HepG2 (cell line): ENCODE measurements around the gene TXNRD2. TPM values are rescaled to one million over a fixed set of nuclear protein-coding genes. Genes with fewer than 3 reads are reported as not detected.
A peak's percentile ranks its signal among the peaks of the same experiment; 100 is the strongest.

ENCODE experiments used
- AFF4 ChIP-seq: sonication (generic); formaldehyde crosslinking; IDR thresholded peaks from 2 replicates; pipeline ENCODE4 v1.4.0; 2020; ENCODE audit warnings: missing genetic modification reagents
- CEBPG ChIP-seq: IDR thresholded peaks from 2 replicates; pipeline ENCODE4 v1.6.1; 2016
- DDIT3 ChIP-seq: sonication (generic); formaldehyde crosslinking; IDR thresholded peaks from 2 replicates; pipeline ENCODE4 v1.4.0; 2020; ENCODE audit warnings: mild to moderate bottlenecking, missing genetic modification reagents
- ELF1 ChIP-seq: sonication (generic); formaldehyde crosslinking; IDR thresholded peaks from 2 replicates; pipeline ENCODE4 v1.4.0; 2020; ENCODE audit warnings: missing genetic modification reagents
- GABPA ChIP-seq, 2 experiments: IDR thresholded peaks; 2 replicates each; pipeline ENCODE4 v1.6.1; 2011 to 2016; ENCODE audit warnings: low read depth in 2 of 2, low read length in 1 of 2, missing biosample characterization in 1 of 2, missing genetic modification characterization in 1 of 2
- GRHL1 ChIP-seq: sonication (generic); formaldehyde crosslinking; conservative IDR thresholded peaks from 2 replicates; pipeline ENCODE4 v1.8.0; 2022; ENCODE audit warnings: missing genetic modification reagents
- KLF11 ChIP-seq: IDR thresholded peaks from 2 replicates; pipeline ENCODE4 v1.6.1; 2016; ENCODE audit warnings: missing compliant biosample characterization
- NONO ChIP-seq, 2 experiments: fragments of 450-650 bp in 1 of 2; sonication (generic) in 1 of 2; formaldehyde crosslinking in 1 of 2; IDR thresholded peaks in 1 of 2; conservative IDR thresholded peaks in 1 of 2; 2 replicates each; pipeline versions ENCODE4 v1.6.1 to v1.8.0; 2017 to 2022; ENCODE audit warnings: mild to moderate bottlenecking in 1 of 2, missing genetic modification reagents in 1 of 2, moderate library complexity in 1 of 2
- THAP11 ChIP-seq: IDR thresholded peaks from 2 replicates; pipeline ENCODE4 v1.6.1; 2016; ENCODE audit warnings: missing biosample characterization, missing genetic modification reagents
- XBP1 ChIP-seq: sonication (generic); formaldehyde crosslinking; IDR thresholded peaks from 2 replicates; pipeline ENCODE4 v1.5.0; 2020; ENCODE audit warnings: missing genetic modification reagents
- ZHX2 ChIP-seq, 2 experiments: sonication (generic) in 1 of 2; formaldehyde crosslinking in 1 of 2; IDR thresholded peaks; 2 replicates each; pipeline versions ENCODE4 v1.6.1 to v1.9.0; 2014 to 2022; ENCODE audit warnings: antibody characterized with exemption in 1 of 2, borderline replicate concordance in 1 of 2, inconsistent platforms in 1 of 2, low read depth in 1 of 2, missing genetic modification reagents in 1 of 2
- ZNF563 ChIP-seq: sonication (generic); formaldehyde crosslinking; IDR thresholded peaks from 2 replicates; pipeline ENCODE4 v1.8.0; 2022; ENCODE audit warnings: mild to moderate bottlenecking, moderate library complexity, missing genetic modification reagents
- ZNF607 ChIP-seq: sonication (generic); formaldehyde crosslinking; IDR thresholded peaks from 2 replicates; pipeline ENCODE4 v1.5.1; 2020; ENCODE audit warnings: missing genetic modification reagents, mild to moderate bottlenecking, borderline replicate concordance
- ZNF740 ChIP-seq: sonication (generic); formaldehyde crosslinking; IDR thresholded peaks from 2 replicates; pipeline ENCODE4 v1.4.0; 2020; ENCODE audit warnings: missing genetic modification reagents
- ZNF746 ChIP-seq: sonication (generic); formaldehyde crosslinking; IDR thresholded peaks from 2 replicates; pipeline ENCODE4 v1.8.0; 2022; ENCODE audit warnings: mild to moderate bottlenecking, missing genetic modification reagents
- ZSCAN31 ChIP-seq: sonication (generic); formaldehyde crosslinking; IDR thresholded peaks from 2 replicates; pipeline ENCODE4 v1.5.0; 2020; ENCODE audit warnings: low read depth, mild to moderate bottlenecking, missing genetic modification reagents
- polyA plus RNA-seq, 8 experiments: library from polyadenylated mRNA; depleted of rRNA in 3 of 8; stranded (reverse) in 7 of 8; unstranded in 1 of 8; fragments of >200 nt; fragmentation: Illumina TruSeq in 4 of 8; extraction: Trizol in 4 of 8; gene quantifications; 2 replicates each; pipeline versions ENCODE4 v1.2.1 to v1.2.3, GENCODE V29; 2011 to 2016; ENCODE audit warnings: low read depth in 4 of 8, missing spikeins in 1 of 8, mixed read lengths in 1 of 8; ENCODE audit not compliant: insufficient read depth in 1 of 8
- total RNA-seq, 5 experiments: library from RNA; depleted of rRNA; stranded (reverse); fragments of >200 nt; fragmentation: Illumina TruSeq; extraction: Trizol; gene quantifications; 2 replicates each; pipeline ENCODE4 v1.2.3, GENCODE V29; 2016; ENCODE audit warnings: low read depth in 1 of 5

Gene TXNRD2
- total and polyA plus RNA-seq, 2 of the 13 experiments (the other 11 are each of a cell fraction or from before 2014, with no cell fraction given) = 17.5 to 18.6 TPM

- TF ChIP-seq NONO (IDR thresholded peaks at IDR 0.05) (no peak), NONO (CRISPR knock-in tag; conservative IDR thresholded peaks at IDR 0.05) (peak; percentile 14; the same call in 1 of the 2 replicates), KLF11 (no peak), AFF4 (CRISPR knock-in tag) (no peak), GRHL1 (no peak), ZNF746 (CRISPR knock-in tag) (no peak), XBP1 (CRISPR knock-in tag) (no peak), GABPA (IDR thresholded peaks at IDR 0.05; ENCODE audit: low read depth, low read length) (no peak), GABPA (CRISPR knock-in tag; IDR thresholded peaks at IDR 0.05; ENCODE audit: low read depth) (no peak), ZHX2 (IDR thresholded peaks at IDR 0.05; ENCODE audit: low read depth) (no peak), ZHX2 (CRISPR knock-in tag; IDR thresholded peaks at IDR 0.05; ENCODE audit: borderline replicate concordance) (no peak), THAP11 (CRISPR knock-in tag) (no peak), ZNF740 (CRISPR knock-in tag) (no peak), ELF1 (CRISPR knock-in tag) (no peak), DDIT3 (no peak), ZSCAN31 (CRISPR knock-in tag) (no peak), ZNF607 (CRISPR knock-in tag) (no peak), CEBPG (CRISPR knock-in tag) (no peak), ZNF563 (CRISPR knock-in tag) (no peak)
Measured at GRCh38 chr22:19940536-19941364, 868 bp downstream of the TXNRD2 start (continued).
